ENCODE data around the gene GIGYF1. TPM values are rescaled to one million over a fixed set of nuclear protein-coding genes. Genes with fewer than 3 reads are reported as not detected.
"Not testable (repeated sequence)": the region's sequence is repeated elsewhere in the genome, so short reads cannot be mapped to it uniquely, and the experiment has no call there.

Gene GIGYF1
- total RNA-seq, 1 donor from 2014 or later = 26.1 TPM

DNA sequence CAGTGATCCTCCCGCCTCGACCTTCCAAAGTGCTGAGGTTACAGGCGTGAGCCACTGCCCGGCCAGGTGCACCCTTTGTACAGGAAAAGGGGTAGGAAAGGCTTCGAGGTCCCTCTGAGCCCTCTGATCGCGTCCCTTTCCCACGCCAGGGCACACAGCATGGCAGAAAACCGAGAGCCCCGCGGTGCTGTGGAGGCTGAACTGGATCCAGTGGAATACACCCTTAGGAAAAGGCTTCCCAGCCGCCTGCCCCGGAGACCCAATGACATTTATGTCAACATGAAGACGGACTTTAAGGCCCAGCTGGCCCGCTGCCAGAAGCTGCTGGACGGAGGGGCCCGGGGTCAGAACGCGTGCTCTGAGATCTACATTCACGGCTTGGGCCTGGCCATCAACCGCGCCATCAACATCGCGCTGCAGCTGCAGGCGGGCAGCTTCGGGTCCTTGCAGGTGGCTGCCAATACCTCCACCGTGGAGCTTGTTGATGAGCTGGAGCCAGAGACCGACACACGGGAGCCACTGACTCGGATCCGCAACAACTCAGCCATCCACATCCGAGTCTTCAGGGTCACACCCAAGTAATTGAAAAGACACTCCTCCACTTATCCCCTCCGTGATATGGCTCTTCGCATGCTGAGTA, 12.7 kb upstream of the GIGYF1 start:
- no peak for DNase-seq (ENCODE audit: low read depth)

DNA sequence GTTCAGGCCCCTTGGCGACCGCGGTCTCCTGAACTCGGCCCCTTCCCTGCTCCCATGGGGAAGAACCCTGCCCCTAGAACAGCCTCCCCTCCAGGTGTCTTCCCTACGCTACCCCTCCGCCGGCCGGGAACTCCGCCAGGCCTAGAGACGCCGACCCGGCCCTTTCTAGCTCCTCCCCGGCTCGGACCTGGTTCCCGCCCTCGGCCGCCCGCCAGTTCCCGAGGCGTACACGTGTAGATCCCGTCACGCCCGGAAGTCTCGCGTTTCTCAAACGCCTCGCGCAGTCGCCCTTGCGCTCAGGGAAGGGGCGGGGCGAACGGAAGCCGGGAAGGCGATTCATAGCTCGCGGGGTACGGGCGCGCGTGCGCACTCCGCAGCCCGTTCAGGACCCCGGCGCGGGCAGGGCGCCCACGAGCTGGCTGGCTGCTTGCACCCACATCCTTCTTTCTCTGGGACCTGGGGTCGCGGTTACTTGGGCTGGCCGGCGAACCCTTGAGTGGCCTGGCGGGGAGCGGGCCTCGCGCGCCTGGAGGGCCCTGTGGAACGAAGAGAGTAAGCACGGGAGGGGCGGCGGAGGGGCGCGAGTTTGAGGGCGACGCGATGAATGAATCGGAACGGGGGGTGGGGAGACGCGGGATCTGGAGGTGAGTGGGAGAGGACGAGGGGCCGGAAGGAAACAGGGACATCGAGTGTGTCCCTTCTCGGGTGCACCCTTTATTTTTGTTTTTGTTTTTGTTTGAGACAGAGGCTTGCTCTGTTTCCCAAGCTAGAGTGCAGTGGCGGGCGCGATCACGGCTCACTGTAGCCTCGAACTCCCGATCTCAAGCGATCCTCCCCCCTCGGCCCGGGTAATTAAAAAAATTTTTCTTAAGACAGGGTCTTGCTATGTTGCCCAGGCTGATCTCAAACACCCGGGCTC, 12.0 kb upstream of the GIGYF1 start, which contains the start of gene POP7:
Gene POP7 (plus strand): TSS at position 369 of the 919 bp plus-strand sequence. CDS start 710 bp downstream, outside the sequence.
- DNase-seq (ENCODE audit: low read depth) = peak; percentile 91

DNA sequence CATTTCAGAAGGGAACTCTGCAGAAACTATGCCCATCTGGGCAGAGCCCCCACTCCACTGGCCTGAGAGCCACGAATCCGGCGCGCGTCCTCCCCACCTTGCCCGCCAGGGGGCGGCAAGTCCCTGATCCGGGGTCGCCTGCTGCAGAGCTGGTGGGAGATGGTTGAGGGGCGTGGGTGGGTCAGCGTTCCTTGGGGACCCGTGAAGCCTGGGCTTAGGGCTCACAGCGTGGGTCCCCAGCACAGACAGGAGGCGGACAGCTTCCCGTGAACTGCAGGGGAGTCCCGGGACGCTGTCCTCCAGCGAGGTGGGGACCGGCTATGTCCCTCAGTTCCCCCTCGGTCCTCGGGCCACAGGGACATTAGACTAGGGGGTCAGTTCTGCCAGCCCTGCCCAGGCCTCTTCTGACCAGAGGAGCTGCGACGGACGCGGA, 11.3 kb upstream of the GIGYF1 start:
- peak; percentile 28 for DNase-seq (ENCODE audit: low read depth)

DNA sequence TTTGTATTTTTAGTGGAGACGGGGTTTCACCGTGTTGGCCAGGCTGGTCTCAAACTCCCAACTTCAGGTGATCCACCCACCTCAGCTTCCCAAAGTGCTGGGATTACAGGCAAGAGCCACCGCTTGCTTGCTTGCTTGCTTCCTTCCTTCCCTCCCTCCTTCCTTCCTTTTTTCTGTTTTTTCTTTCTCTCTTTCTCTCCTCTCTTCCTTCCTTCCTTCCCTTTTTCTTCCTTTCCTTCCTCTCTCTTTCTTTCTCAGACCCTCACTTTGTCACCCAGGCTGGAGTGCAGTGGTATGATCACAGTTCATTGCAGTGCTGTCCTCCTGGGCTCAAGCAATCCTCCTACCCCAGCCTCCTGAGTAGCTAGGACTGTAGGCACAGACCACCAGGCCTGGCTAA, 7.0 kb upstream of the GIGYF1 start:
- not testable (repeated sequence) for DNase-seq (ENCODE audit: low read depth)

DNA sequence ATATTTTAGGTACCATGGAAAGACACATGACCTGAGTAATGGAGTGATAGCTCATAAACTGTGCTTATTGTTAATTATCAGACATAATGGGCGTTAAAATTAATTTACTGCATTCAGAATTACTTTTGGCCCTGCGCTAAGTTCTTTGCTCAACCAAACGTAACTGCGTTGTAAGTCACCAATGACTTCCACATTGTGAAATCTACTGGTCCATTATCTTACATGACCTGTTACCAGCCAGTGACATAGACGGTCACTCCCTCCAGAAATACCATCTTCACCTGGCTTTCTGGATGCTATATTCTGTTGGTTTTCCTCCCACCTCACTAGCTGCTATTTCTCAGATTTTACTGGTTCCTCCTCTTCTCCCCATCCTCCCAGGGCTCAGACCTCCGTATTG, 5.0 kb upstream of the GIGYF1 start:
- no peak for DNase-seq (ENCODE audit: low read depth)

DNA sequence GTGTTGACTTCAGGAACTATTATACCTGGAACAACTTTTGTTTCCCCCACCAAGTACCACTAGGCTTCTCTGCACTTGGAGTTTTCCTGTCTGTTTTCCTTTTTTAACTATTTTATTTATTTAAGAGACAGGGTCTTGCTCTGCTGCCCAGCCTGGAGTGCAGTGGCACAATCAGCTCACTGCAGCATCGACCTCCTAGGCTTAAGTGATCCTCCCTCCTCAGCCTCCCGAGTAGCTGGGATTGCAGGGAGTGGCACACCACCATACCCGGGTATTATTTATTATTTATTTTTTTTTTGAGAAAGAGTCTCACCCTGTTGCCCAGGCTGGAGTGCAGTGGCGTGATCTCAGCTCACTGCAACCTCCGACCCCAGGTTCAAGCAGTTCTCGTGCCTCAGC, 2.1 kb upstream of the GIGYF1 start:
- no peak for DNase-seq (ENCODE audit: low read depth)

DNA sequence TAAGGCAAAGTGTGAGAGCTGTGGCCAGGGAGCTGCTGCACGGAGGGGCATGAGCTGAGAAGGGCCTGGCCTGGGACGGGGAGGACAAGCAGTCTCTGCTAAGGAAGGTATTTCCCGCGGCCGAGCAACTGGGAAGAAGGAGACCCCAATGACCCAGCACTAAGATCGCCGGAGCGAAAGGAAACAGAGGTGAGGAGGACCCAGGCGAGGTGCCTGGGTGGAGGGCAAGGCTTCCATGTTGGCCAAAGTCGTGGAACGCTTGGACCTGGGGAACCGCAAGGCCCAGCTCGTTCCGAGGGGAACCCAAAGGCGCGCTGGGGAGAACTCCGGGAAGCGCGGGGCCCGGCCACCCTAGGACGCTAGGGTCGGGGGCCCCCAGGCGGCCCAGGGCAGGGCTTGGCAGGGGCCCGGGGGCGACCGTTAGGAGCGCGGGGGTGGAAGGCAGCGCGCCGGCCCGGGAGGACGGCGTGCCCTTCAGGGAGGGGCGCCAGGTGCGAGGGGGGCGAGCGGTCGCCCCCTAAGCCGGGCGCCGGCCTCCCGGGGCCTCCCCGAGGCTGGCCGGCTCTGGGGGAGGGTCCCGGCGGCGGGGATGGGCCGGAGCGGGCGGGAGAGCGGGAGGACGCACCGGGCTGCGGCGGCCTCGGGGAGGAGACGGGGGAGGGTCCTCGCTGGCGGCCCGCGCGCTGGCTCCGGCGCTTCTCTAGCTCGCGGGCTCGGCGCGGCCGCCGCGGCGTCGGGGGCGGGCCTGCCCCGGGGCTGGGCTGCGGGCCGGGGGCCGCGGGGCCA, 545 bp downstream of the GIGYF1 start:
- DNase-seq (ENCODE audit: low read depth) = no peak

DNA sequence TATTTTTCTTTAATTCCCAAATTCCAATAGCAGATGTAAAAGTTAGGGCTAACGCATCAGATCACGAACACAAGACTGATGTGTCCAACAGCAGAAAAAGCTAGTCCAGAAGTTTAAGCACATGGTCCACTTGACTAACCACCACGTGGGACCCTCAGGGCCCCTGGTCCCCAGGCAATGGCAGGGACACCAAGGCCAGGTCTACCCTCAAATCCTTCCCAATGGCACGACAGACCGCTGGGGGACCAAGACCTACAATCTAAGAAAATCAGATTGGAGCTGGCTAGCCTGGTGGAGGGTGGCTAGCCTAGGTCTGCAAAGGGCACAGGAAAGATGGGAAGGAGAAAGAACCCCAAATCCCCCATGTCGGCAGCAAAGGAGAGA, 1.5 kb downstream of the GIGYF1 start:
- no peak for DNase-seq (ENCODE audit: low read depth)

DNA sequence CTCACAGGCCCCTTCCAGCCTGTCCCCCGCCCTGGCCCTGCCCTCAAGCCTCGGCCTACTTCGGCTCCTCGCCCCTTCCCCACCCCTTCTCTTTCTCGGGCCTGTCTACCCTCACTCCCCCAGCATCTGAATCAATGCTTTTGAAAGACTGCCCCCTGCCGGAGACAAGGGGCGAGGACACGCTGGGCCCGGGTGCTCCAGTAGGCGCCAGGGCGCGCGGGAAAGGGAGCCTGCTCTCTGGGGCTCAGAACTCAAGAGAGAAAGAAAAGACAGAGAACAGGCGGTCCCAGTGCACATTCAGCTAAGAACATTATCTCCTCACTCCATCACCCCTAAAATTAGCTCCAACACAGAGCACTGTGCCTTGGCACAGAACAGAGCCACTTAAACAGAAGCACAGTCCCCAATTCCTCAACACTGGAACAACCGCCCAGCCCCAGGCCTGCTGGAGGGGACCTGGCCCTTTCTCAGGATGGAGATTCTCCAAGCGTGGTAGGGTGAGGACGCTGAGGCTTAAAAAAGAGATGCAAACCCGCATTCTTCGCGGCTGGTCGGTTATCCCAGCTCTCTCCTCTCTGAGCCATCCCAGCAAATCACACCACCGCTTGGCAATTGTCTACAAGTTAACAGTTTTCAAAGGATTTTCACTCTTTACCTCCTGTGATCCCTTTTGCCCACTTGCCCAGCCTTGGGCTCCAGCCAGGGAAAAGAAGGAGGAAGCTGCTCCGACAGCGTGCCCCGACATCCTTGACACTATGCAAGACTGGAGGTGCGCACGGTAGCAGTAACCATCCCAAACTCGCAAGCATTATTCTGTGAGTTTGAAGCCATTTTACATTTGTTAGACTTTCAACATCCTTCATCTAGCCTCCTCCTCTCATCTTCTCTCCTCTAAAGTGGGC, 2.1 kb downstream of the GIGYF1 start:
- DNase-seq (ENCODE audit: low read depth) = peak; percentile 23

DNA sequence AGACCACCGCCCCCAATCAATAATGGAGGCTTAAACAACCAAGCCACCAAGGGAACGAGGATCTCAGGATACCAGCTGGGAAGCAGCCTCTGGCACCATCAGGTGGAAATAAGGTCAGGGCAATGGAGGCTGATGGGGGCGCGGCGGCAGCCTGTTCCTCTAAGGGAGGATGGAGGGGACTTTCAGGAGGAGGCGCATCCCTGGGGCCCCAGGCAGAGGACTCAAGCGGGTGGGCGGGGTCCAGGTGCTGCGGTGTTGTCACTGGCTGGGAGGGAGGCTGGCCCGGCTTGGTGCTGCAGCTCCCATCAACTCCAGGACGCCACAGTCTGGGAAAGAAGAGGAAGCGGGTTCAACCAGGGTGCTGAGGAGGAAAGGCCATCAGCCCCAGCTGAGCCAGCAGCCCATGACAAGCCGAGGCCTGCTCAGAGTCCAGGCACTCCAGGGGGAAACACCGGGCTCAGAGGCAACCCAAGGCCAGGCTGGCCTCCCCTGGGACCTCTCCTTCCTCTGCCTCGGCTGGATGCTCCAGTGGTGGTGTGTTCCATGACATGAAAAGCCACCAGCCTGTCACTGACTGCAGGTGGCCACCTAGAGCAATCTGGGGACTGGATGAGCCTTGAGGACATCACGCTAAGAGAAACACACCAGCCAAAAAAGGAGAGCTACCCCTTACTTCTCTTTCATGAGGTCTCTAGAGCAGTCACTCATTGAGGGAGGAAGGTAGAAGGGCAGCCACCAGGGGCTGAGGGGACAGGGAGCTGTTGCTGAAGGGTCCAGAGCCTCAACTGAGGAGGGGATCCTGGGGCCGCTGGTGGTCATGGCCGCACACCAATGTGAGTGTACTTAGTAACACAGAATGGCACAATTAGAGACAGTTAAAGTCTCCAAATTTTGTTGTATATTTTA, 4.6 kb downstream of the GIGYF1 start:
- DNase-seq (ENCODE audit: low read depth) = no peak

DNA sequence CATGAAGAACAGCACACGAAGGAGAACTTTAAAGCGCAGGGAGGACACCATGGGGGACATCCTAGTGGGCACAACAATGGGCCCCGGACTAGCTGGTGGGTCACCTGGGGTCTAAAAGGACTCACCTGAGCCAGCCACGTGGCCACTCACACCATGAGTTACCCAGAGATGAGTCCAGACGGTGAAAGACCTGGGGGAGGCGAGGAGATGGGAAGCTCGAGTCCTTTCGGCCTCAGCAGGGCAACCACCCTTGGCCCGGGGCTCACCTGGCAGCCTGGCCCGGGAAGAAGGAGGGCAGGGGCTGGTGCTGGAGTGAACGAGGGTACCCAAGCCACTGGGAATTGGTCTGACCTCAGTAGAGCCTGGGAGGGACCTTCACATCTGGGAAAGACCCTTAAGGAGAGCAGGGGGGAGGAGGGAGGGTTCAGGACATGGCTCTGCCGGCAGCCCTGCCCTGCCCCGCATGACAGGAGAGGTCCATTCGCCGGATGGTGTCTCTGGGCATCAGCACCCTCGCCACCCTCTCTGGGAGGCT, 5.7 kb downstream of the GIGYF1 start:
- no peak for DNase-seq (ENCODE audit: low read depth)

DNA sequence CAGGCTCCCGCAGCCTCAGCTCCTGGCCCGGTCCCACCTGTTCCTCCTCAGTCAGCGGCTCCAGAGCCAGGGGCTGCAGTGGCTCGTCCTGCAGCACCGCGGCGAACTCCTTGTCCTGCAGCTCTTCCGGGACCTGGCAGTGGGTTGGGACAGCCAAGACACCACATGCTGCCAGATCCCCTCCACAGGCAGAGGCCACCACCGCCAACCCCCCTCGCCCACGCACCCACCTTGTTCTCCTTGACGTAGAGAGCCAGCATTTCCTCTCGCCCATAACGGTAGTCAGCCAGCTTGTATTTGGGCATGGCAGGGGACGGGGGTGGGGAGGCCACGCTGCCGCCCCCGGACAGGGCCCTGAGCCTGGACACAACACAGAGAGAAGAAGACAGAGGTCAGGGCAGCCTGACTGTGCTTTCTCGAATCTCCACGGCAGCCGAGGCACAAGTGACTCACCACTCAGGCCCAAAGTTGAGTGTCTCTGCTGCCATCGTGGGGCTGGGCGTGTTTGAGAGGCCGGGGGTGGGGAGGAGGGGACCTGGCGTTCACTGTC, 6.2 kb downstream of the GIGYF1 start:
- no peak for DNase-seq (ENCODE audit: low read depth)

DNA sequence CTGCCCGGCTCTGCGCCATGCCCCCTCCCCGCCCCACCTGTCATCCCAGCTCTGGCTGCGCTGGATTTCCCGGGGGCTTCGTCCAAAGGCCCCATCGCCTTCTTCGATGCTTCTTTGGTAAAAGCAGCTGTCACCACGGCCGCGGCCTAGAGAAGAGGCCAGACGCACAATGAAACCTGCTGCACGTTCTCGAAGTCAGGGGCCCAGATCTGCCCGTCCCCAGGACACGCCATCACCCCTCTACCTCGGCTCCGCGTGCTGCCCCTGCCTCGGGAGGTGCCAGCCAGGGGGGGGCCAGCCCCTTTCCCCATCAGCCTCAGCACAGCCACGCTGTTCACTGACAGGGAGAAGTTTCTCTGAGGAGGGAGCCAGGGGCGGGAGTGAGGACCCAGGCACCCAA, 6.8 kb downstream of the GIGYF1 start:
- DNase-seq (ENCODE audit: low read depth) = no peak

DNA sequence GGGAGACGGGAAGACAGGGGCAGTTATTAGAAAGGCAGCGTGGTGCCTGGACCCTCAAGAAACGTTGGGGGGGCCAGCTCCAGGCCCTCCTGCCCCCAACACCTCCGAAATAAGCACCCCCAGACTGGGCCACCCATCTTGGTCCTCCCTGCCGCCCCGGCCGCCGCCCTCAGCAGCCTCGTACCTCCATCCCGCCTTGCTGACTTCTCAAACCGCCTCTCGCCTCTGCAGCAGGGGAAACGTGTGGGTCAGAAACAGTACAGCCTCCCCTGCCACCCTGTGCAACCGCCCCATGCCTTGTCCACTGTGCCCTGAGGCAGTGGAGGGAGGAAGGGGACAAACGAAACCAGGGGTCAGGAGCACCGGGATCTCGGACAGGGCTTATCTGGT, 7.2 kb downstream of the GIGYF1 start:
- no peak for DNase-seq (ENCODE audit: low read depth)

DNA sequence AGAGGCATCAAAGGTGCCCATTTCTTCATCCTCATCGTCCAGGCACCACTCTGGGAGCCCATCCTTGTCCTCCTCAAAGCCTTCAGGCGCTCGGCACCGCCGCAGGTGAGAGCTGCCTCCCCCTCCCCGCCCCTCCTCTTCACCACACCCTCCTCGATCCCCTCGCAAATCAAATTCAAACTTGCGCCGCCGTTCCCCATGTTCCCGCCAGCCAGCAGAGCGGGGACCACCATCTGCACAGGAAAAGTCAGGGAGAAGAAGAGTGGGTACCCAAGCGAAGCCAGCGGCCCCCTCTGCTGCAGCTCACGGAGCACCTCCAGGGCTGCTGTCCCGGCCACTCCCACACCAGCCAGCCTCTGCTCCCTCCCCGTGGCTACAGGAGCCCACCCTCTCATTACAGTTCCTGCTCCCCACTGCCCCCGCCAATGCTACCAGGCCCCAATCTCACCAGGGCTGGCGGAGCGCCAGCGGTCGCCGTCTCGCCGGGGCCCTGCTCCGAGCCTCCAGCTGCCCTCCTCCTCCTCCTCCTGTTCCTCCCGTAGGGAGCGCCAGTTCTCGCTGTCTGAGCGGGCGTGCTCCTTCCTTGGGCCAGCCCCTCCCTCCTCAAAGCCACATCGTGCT, 7.7 kb downstream of the GIGYF1 start:
- no peak for DNase-seq (ENCODE audit: low read depth)

DNA sequence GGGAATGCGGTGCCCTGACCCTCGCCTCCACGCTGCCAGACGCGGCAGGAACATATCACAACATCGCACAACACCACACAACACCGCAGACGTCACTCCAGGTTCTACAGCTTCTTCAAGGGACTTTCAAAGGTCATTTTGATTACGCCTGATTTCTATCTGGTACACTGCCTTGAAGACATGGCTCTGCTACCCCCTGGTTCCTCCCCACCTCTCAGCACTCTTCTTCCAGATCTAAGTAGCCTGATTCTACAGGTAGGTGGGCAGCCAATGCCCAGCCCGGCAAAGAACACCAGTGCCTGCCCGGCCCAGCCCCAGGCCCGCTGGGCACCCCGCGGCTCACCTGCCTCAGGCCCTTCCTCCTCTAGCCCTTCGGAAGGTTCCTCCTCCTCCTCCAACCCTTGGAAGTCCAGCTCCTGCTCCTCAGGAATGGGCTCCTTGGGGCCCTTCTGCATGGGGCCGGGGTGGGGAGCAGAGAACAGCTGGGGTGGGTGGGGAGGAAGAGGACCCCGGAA, 8.4 kb downstream of the GIGYF1 start:
- DNase-seq (ENCODE audit: low read depth) = no peak

DNA sequence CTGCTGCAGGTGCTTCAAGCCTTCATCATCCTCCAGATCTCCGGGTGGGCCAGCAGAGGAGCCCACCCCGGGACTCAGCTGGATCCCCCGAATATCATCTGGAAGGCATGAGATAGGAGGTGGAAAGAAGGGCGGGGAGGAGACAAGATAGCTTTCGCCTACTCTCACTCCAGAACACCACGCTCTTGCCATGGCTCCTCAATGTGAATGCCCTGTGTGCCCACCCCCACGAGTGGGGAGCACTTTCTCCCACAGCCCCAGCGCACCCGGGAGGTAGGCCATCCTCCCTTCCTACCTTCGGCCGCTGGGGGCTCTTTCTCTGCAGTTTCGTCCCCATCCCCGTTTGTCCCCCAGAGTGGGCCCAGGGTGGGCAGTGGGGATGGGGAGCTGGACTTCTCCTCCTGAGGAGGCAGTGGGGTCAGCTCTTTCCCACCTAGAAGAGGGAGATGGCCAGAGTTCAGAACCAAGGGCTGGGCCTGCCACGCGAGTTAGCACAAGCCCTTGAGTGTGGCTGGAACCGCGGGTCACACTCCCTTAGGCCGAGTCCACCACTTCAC, 8.9 kb downstream of the GIGYF1 start:
- no peak for DNase-seq (ENCODE audit: low read depth)

DNA sequence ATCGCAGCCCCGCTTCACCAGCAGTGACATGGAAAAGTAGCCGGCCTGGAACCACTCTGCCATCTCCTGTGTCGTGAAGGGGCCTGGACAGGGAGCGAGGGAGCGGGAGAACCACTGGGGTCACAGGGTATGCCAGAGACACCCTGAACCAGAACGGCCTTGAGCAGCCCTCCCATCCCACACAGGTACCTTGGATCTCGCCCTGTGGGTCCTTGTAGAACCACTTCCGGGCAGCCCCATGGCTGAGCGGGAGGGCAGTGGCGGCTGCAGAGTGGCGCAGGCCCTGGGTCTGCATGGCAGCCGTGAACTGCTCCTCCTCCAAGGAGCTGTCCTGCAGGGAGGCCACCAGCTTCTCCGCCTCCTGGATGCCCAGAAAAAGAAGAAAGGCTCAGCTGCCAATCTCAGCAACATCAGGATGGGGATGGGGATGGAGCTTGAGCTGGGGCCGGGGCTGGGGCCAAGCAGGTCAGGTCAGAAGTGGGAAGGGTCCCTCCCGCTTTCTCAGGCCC, 9.5 kb downstream of the GIGYF1 start:
- no peak for DNase-seq (ENCODE audit: low read depth)
